ENCODE data around the gene DENND1B. TPM values are rescaled to one million over a fixed set of nuclear protein-coding genes. Genes with fewer than 3 reads are reported as not detected.

DENND1B gene
- total and polyA plus RNA-seq, 2 of the 8 experiments (the other 6 are each of a cell fraction or from before 2014, with no cell fraction given): 0.74 to 3.3 TPM

- Histone ChIP-seq H3K9me3 (ENCODE audit: insufficient read depth in 2 of 2, low read depth in 1 of 2, low read length in 1 of 2) (peaks cover 10 to 13% of the 10 kb centered on the region in 2 experiments; a peak in 2 of 4 replicates), H2AK5ac (ENCODE audit: low read depth, low read length) (no peak overlapping the region), H4K20me1 (replicated peaks in 1 of 2; ENCODE audit: control insufficient read depth in 1 of 2, insufficient read depth in 2 of 2, low read length in 2 of 2) (no peaks in the 10 kb centered on the region), H2BK5ac (ENCODE audit: low read depth, low read length) (no peak overlapping the region), H3K4ac (replicated peaks; ENCODE audit: insufficient read length, low read depth, low read length) (no peak overlapping the region), H3K27me3 (replicated peaks in 1 of 4; ENCODE audit: control insufficient read depth in 3 of 4, extremely low read depth in 1 of 4, insufficient read depth in 3 of 4, low read length in 3 of 4) (no peaks in the 10 kb centered on the region), H4K91ac (replicated peaks; ENCODE audit: insufficient read length, low read length) (no peak overlapping the region), H2BK12ac (ENCODE audit: low read depth, low read length) (no peak overlapping the region), H3K18ac (ENCODE audit: extremely low read depth, low read length) (no peak overlapping the region), H3K14ac (ENCODE audit: insufficient read length) (no peak overlapping the region), H3K27ac (ENCODE audit: low read depth, low read length) (no peak overlapping the region), H3K79me2 (ENCODE audit: control insufficient read depth in 1 of 2, insufficient read depth in 2 of 2, low read length in 2 of 2) (no peaks in the 10 kb centered on the region), H3K79me1 (ENCODE audit: low read depth, low read length) (no peaks in the 10 kb centered on the region), H4K5ac (ENCODE audit: insufficient read length, low read depth, low read length) (no peak overlapping the region), H3K4me1 (replicated peaks in 1 of 4; ENCODE audit: control insufficient read depth in 3 of 4, insufficient read depth in 4 of 4, low read length in 3 of 4) (no peaks in the 10 kb centered on the region), H3K4me3 (ENCODE audit: extremely low read depth in 1 of 4, insufficient read depth in 2 of 4, low read depth in 3 of 4, low read length in 4 of 4) (no peak overlapping the region), H2BK20ac (ENCODE audit: low read length) (no peak overlapping the region), H2BK120ac (replicated peaks; ENCODE audit: low read depth, low read length) (no peak overlapping the region), H3K56ac (replicated peaks; ENCODE audit: insufficient read length, low read depth, low read length) (no peak overlapping the region), H2AFZ (ENCODE audit: low read length) (no peak overlapping the region), H4K8ac (ENCODE audit: extremely low read depth, insufficient read depth, low read length) (no peak overlapping the region), H3K23ac (ENCODE audit: insufficient read length) (no peak overlapping the region), H3K36me3 (ENCODE audit: control insufficient read depth in 2 of 4, insufficient read depth in 4 of 4, low read length in 3 of 4) (no peaks in the 10 kb centered on the region), H3K9ac (replicated peaks in 1 of 4; ENCODE audit: extremely low read depth in 1 of 4, low read depth in 3 of 4, low read length in 3 of 4) (no peak overlapping the region), H2BK15ac (ENCODE audit: low read length) (no peak overlapping the region), H3K4me2 (ENCODE audit: insufficient read depth in 1 of 2, low read depth in 2 of 2, low read length in 2 of 2) (no peak overlapping the region), H3K23me2 (ENCODE audit: low read depth, low read length) (no peaks in the 10 kb centered on the region)
- DNase-seq (ENCODE audit: low read depth in 1 of 2, low spot score in 2 of 2) (no peak), FAIRE-seq (no peak)
- TF ChIP-seq TAF1 (IDR thresholded peaks at IDR 0.05; ENCODE audit: low read depth, low read length) (no peak), JUND (IDR thresholded peaks at IDR 0.05; ENCODE audit: low read length) (no peak), SP1 (IDR thresholded peaks at IDR 0.05; ENCODE audit: low read depth, low read length) (no peak), ZNF274 (IDR thresholded peaks at IDR 0.05; ENCODE audit: borderline replicate concordance, extremely low read depth, low read length) (no peak), GTF2F1 (IDR thresholded peaks at IDR 0.05; ENCODE audit: borderline replicate concordance, low read depth, low read length) (no peak), SRF (IDR thresholded peaks at IDR 0.05; ENCODE audit: low read depth, low read length) (no peak), CREB1 (IDR thresholded peaks at IDR 0.05) (no peak), RFX5 (IDR thresholded peaks at IDR 0.05; ENCODE audit: borderline replicate concordance, low read depth, low read length) (no peak), RBBP5 (IDR thresholded peaks at IDR 0.05; ENCODE audit: borderline replicate concordance, low read depth, low read length) (no peak), YY1 (IDR thresholded peaks at IDR 0.05; ENCODE audit: low read depth, low read length) (no peak), ASH2L (IDR thresholded peaks at IDR 0.05; ENCODE audit: low read length) (no peak)
- ChIA-PET POLR2A (ENCODE audit: partially characterized antibody) (no interaction called here), CTCF (ENCODE audit: partially characterized antibody) (no interaction called here)
- 95% methylated on average over 3 of the region's 3 CpGs; no CpG with 5 or more reads in 1 of the 2 experiments for WGBS, 2 experiments (ENCODE audit: extremely low coverage in 1 of 2, insufficient coverage in 1 of 2, insufficient read length in 1 of 2, insufficient replicate concordance in 2 of 2, low coverage in 1 of 2, low lambda C conversion rate in 2 of 2, missing lambda C conversion rate in 1 of 2)
Measured at GRCh38 chr1:197725976-197726375, 49.3 kb downstream of the DENND1B start.

Measured in H1 (cell line).